ELR (cell line): ENCODE data around the gene TPD52L1.
"Not testable (repeated sequence)": the region's sequence is repeated elsewhere in the genome, so short reads cannot be mapped to it uniquely, and the experiment has no call there.

ENCODE experiments used
- DNase-seq: peaks from one replicate; pipeline ENCODE4 v3.0.0-alpha.2; 2015; ENCODE audit warnings: low read depth

Gene TPD52L1

DNA sequence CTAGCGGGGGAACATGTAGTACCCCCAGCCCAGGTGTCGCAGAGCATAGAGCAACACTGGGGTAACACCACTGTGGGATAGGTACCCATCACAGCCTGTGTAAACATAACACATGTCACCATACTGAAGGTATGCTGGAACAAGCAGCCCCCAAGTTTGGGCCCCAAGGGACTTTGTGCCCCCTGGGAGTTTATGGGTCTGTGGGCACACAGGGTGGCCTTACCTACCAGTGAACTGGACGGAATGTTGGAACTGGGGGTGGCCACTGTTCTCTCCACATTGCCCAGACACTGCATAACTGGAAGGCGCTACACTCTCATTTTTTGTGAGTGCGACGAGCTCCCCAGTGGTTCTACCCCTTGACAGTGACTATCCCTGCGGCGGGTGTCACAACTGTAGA lies 119.7 kb downstream of the TPD52L1 start:
- no peak for DNase-seq

DNA sequence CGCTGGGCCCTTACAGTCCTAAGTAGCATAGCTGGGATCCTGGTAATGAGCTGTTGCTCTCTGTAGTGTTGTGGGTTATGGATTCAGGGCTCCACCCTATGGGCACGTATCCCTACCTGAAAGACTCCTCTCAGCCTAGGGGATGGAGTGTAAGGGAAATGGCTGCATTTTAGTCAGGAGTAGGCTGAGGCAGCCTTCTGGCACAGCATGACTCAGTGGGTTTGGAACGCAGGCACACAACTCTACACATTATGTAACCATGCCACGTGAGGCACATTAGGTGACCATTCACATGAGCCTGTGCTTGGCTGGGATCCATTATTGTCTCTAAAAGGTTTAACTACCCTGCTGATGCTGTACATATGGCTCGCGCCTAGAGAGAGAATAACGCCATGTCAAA lies 120.4 kb downstream of the TPD52L1 start:
- peak; percentile 62 for DNase-seq

DNA sequence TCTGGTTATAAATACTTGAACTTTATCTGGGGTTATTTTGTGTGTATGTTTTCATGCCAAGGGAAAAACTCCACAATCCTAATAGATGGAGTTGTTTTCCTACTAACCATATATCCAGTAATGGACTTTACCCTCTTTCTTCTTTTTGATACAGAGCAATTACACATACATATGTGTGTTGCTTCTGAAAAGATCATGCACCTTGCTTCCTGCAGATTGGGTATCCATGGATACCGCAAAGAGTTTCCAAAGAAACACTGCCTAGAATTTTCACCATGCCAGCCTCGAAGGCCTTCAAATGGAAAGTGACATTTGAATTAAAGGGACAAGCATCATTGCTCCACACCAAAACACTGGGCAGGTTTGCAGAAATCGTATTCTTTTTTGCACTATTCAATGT lies 121.4 kb downstream of the TPD52L1 start:
- no peak for DNase-seq

DNA sequence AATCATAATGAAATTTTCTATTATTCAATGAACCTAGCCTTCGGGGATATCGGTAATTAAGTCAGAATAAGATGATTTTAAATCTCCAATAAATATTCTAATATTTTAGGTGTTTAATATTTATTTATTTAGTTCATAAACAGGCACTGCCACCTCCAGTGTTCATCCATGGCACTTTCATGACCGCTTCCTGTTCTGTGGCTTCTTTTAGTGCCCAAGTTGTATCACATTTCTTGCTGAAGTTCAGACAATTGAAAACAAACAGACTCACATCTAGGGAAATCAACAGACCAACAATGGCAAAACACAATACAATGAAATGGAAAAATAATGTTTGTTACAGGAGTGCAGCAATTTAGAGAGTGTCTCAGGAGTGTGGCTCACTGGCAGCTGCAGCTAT lies 122.2 kb downstream of the TPD52L1 start:
- DNase-seq, result no peak

DNA sequence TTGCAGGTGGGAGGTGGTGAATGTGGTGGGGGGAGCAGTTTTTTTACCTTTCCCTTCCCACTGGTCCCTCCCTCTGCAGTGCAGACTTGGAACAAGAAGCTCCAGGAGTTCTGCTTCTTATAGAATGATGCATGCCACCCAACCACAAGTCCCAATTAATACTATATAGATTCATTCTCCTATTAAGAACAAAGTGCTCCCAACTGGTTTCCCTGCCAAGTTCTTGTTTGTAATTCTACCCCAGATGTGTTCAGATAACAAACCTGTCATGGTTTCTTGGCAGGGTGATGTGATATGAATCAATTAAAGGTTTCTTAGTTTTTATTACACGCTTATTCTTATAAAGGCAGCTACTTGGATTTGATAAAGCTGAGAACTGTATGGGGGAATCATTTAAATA lies 124.3 kb downstream of the TPD52L1 start:
- DNase-seq, result no peak

DNA sequence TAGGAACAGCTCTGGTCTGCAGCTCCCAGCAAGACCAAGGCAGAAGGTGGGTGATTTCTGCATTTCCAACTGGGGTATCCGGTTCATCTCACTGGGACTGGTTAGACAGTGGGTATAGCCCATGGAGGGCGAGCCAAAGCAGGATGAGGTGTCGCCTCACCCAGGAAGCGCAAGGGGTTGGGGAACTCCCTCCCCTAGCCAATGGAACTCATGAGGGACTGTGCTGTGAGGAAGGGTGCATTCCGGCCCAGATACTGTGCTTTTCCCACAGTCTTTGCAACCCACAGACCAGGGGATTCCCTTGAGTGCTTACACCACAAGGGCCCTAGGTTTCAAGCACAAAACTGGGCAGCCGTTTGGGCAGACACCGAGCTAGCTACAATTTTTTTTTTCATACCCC lies 126.4 kb downstream of the TPD52L1 start:
- DNase-seq, result no peak

DNA sequence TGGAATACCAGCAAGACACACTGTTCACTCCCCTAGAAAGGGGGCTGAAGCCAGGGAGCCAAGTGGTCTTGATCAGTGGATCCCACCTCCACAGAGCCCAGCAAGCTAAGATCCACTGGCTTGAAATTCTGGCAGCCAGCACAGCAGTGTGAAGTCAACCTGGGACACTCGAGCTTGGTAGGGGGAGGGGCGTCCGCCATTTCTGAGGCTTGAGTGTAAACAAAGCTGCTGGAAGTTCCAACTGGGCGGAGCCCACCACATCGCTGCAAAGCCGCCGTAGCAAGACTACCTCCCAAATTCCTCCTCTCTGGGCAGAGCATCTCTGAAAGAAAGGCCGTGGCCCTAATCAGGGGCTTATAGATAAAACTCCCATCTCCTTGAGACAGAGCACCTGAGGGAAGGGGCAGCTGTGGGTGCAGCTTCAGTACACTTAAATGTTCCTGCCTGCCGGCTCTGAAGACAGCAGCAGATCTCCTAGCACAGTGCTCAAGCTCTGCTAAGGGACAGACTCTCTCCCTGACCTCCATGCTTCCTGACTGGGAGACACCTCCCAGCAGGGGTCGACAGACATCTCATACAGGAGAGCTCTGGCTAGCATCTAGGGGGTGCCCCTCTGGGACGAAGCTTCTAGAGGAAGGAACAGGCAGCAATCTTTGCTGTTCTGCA lies 126.9 kb downstream of the TPD52L1 start:
- DNase-seq, result not testable (repeated sequence)

DNA sequence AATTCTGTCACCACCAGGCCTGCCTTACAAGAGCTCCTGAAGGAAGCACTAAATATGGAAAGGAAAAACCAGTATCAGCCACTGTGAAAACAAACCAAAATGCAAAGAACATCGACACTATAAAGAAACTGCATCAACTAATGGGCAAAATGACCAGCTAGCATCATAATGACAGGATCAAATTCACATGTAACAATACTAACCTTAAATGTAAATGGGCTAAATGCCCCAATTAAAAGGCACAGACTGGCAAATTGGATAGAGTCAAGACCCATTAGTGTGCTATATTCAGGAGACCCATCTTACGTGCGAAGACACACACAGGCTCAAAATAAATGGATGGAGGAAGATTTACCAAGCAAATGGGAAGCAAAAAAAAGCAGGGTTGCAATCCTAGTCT lies 128.9 kb downstream of the TPD52L1 start:
- not testable (repeated sequence) for DNase-seq

DNA sequence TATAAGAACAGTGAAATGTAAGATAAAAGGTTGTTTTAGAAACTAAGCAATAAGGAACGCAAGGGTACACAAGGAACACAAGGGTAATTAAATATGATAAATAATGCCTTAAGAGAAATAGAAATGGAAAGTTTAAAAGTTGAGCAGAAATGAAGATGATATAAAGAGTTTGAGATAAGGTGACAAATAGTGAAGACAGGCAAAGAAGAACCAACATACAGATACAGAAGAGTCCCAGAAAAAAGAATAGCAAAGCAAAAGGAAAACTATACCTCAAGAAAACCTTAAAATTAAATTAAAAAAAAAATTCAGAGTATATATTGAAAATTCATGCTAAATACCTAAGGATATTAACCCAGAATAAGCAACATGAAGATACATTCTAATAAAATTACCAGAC lies 131.8 kb downstream of the TPD52L1 start:
- no peak for DNase-seq

DNA sequence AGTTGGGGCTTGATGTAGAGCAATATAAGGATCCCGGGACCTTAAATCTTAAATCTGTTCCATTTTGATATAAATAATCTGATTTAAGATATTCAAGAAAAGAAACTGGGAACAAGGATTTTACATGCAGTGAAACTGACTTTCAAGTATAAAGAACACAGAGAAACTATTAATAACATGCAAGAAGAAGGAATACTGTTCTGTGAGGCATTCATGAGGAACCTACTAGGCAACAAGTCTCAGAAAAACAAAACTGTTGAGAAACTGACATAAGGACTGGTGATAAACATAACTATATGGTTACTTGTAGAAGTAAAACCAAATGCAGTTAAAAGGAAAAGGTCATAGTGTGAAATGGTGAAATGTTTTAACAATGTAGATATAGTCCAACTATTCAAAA lies 132.4 kb downstream of the TPD52L1 start:
- no peak for DNase-seq

DNA sequence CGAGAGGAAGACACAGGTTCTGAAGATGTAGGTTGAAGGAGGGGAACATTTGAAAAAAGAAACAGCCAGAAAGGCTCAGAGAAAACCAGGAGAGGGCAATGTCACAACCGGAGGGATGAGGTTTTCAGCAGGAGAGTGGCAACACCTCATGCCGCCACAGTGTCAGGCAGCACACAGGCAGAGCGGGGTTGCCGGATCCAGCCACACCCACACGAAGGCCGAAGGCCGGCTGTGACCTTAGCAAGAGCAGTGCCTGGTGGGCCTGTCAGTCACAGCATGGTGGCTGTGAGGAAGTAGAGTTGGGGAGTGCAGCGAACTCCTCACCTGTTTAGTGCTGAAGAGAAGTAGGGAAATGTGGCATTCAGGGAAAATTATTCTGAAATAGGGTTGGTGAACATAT lies 134.1 kb downstream of the TPD52L1 start:
- DNase-seq, result no peak

DNA sequence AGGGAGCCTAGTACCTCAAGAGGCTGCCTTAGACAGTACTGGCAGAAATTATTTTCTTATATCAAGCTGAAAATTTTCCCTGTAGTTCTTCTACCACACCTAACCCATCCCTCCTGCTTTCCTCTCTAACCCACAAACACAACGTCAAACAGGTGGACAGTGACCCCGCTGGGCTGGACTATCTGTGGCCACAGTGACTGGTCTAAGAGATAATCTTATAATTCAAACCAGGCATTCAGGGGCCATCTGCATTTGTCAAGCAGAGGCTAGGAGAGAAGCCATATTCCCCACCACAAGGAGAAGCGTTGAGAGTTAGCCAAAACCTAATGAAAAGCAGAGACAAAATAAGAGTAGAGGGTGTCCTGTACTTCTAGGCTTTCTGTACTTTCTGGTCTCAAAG lies 140.0 kb downstream of the TPD52L1 start:
- DNase-seq, result no peak

DNA sequence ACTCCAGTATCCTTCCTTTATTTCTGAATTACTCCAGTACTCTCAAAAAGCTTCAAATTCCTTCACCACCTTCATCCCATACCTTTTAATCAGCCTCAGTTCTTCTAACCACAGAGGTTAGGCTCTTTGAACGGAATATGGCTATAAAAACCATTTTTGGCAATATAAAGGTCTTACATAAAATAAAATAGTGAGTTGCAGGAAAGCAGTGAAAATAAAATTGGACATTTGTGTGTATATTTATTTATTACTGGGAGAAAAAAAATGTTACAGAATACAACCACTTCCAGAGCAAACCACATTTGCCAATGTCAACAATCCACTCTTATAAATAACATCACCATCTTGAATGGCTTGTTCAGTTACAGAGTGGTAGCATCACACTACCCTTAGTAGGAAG lies 140.5 kb downstream of the TPD52L1 start:
- peak; percentile 20 for DNase-seq

DNA sequence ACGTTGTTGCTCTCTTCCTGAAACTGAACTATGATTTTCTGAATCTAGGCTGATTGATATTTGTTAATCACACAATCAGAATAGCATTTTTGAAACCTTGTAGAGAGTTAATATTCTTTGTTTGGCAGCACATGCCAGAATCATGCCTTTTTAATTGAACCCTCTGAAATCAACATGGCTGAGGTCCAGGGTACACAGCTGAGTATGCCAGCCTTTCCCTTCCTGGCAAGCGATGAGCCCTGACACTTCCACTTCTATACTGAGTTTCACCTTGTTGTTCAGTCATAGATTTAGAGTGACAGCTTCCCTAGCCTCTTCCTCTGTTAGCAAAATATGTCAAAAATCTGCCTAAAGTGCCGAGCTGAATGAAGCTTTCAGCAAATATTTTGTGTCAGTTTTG lies 141.4 kb downstream of the TPD52L1 start:
- DNase-seq, result no peak

DNA sequence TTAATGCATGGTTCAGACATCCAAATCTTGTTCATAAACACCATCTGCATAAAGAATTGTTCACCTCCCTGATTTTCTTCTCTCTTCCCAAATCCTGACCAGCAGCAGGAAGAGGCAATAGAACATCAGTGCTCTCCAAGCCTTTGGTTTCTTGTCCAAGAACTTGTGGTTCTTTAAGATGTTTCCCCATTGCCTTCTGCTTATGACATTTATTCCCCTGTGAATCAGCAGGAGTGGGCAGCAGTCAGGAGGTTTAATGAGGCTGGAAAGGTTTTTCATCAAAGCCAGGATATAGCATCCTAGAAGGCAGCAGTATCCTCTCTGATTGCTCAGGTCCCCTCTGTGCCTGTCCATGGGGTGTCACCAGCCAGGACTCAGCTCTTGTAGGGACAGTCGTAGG lies 142.9 kb downstream of the TPD52L1 start:
- no peak for DNase-seq

DNA sequence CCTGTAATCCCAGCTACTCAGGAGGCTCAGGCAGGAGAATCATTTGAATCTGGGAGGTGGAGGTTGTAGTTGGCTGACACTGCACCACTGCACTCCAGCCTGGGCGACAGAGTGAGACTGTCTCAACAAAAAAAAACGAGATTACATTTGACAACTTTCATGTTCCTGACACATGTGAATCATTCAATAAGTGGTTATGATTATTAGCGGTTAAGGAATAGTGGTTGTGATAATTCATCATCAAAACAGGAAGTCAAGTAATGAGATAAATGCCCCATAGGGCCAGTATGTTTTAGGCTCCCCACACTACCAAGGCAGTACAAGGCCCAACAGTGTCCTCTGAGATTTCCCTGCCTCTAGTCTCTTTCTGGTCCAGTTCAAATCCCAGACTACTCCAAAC lies 145.7 kb downstream of the TPD52L1 start:
- DNase-seq, result no peak

DNA sequence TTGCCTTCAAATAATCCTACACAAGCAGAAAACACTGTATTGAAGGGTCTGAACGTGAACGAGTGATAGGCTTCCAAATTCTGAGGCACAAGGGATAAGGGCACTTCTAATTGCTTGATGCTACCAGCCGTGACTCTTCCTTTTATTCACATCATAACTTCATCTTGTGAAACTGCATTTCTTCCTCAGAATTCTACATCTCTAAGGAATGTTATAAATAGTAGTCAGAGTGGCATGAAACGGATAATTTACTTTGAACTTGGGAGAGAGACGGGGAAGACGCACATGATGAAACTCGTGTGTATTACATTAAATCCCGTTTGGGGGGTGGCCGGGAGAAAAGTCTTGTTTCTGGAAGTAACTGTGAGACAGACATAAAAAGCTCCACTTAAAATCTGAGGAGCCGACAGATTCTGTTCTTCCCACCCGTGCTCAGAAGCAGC lies 147.4 kb downstream of the TPD52L1 start:
- DNase-seq, result peak; percentile 36

DNA sequence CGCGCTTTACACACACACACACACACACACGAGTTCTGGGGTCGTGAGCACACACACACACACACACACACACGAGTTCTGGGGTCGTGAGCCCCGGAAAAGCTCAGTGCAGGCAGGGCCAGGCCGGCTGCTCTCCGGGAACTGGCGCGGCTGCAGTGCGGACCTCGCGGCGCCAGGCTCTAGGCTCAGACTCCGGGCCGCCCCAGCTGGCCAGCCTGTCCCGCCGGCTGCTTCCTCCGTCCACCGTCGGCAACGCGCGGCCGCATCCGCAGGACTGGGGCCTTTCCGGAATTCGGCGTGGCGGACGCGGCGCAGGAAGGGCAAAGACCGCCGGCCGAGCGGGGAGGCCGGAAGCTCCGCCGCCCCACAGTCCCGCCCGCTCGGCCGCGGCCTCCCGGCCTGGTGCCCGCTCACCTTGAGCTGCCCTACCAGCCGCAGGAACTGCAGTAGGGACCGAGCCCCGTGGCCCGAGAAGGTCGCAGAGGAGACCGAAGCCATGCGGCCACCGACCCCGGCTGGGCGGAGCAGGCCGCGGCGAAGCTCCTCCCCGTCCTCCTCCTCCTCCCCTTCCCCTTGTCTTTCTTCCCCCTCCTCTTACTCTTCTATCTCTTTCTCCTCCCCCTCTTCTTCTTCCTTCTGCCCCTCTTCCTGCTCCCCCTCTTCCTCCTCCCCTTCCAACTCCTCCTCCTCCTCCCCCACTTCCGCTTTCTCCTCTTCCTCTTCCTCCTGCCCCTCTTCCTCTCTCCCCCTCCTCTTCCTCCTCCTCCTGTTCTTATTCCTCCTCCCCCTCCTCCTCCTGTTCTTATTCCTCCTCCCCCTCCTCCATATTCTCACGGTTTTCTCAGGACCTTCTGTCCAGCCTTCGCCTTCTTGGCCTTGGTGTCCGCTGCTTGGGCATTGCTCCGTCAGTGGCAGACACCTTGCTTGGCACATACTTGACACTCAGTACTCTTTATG lies 148.1 kb downstream of the TPD52L1 start, which contains the start of gene HDDC2:
Gene HDDC2, minus strand, starts transcription at position 533 of the 957 bp plus-strand sequence. Its CDS starts 35 bp downstream, at position 498.
- peak; percentile 83 for DNase-seq

DNA sequence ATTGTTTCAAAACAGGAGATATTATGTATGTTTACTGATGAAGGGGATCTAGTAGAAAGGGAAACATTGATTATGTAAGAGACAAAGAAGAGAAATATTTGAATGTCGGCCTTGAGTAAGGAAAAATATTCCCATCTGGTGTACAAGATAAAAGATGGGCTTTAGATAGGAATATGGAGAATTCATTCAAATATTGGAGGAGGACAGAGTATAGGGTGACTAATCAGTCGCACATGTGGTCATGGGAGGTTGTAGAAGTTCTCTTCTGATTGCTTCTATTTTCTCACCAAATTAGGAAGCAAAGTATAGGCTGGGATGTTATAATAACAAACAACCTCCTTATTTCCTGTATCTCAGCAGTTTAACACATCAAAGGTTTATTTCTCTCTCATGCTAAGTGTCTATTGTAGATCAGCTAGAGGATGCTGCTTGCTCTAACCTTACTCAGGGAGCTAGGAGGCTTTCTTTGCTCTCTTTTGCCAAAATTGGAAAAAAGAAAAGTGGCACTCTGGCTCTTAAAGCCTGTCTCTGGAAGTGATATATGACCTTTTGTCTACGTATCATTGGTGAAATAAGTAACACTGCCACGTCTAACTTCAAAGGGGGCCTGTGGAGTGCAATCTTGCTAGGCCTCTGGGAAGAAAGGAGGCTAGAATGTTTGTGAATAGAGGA lies 149.4 kb downstream of the TPD52L1 start:
- DNase-seq, result no peak

DNA sequence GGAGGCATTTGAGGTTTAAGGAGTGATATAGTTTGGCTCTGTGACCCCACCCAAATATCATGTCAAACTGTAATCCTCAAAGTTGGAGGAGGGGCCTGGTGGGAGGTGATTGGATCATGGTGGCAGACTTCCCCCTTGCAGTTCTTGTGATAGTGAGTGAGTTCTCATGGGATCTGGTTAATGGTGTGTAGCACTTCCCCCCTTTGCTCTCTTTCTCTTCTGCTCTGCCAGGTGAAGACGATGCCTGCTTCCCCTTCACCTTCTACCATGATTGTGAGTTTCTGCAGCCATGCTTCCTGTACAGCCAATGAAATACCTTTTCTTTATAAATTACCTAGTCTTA lies 149.9 kb downstream of the TPD52L1 start:
- no peak for DNase-seq

DNA sequence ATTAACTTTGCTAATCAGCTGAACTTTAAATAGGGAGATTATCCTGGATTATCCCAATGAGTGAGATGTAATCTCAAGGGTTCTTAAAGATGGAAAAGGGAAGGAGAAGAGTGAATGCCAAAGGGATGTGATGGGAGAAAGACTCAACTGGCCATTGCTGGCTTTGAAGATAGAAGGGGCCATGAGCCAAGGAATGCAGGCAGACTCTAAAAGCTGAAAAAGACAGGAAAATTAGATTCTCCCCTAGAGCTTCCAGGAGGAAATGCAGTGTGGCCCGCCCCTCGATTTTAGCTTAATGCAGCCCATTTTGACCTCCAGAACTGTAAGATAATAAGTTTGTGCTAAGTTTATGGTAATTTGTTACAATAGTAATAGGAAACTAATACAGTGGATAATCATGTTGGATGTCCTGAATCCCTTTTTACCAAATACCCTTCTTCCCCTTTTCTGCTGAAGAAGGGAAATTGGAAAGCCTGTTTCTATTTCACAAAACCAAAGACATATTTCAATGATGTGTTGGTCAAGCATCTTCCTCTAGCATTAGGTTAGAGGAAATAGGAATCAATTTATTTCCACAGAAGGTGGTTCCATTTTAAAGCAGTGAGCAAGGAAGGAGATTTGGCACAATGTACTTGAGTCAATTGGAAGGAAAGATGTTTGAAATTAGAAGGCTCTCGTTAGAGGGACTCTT lies 151.5 kb downstream of the TPD52L1 start:
- no peak for DNase-seq

DNA sequence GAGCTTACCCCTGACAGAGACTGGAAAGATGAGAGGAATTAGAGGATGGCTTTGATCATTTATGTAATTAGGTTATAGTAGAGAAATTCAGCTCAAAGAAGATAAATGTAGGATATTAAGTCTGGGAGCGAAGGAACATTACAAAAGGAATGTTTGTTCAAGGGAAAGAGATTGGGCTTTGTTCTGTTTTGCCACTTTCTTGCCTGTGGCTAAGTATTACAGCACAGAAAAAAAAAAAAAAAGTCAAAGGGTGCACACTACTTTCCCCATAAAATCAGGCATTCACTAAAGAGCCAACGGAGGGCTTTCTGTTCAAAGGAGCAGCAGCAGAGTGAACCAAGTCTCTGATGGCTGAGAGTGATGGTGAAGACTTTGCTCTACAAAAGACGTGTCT lies 153.2 kb downstream of the TPD52L1 start:
- DNase-seq, result no peak
